DOHH2 (cell line): Measurements from ENCODE around the gene SPOP.

ENCODE experiments used
- H3F3A ChIP-seq: fragments of 200-600 bp; sonication (generic), shearing (Covaris generic); 2 replicates; pipeline ENCODE4 v1.6.0; 2016; ENCODE audit warnings: antibody characterized with exemption, mild to moderate bottlenecking; ENCODE audit not compliant: control insufficient read depth, insufficient read depth
- H3K27ac ChIP-seq: fragments of 200-600 bp; sonication (generic); 2 replicates; pipeline ENCODE4 v1.5.1; 2014; ENCODE audit warnings: low read depth, mild to moderate bottlenecking, low read length, moderate library complexity
- H3K27me3 ChIP-seq: fragments of 200-600 bp; sonication (generic); 2 replicates; pipeline ENCODE4 v1.6.1; 2014; ENCODE audit warnings: mild to moderate bottlenecking, low read length, mixed read lengths; ENCODE audit not compliant: control insufficient read depth
- H3K36me3 ChIP-seq: fragments of 200-600 bp; sonication (generic); 2 replicates; pipeline ENCODE4 v1.6.1; 2014; ENCODE audit warnings: mild to moderate bottlenecking, low read length, moderate library complexity, mixed read lengths; ENCODE audit not compliant: control insufficient read depth
- H3K4me1 ChIP-seq: fragments of 200-600 bp; sonication (generic); 2 replicates; pipeline ENCODE4 v1.6.1; 2014; ENCODE audit warnings: mild to moderate bottlenecking, low read length, mixed read lengths; ENCODE audit not compliant: control insufficient read depth
- H3K4me2 ChIP-seq: fragments of 200-600 bp; sonication (generic); 2 replicates; pipeline ENCODE4 v1.6.0; 2014; ENCODE audit warnings: mild to moderate bottlenecking, low read length, moderate library complexity
- H3K4me3 ChIP-seq: fragments of 200-600 bp; sonication (generic); 2 replicates; pipeline ENCODE4 v1.5.1; 2014; ENCODE audit warnings: mild to moderate bottlenecking, low read length, mixed read lengths
- H3K79me2 ChIP-seq: fragments of 200-600 bp; sonication (generic); 2 replicates; pipeline ENCODE4 v1.6.1; 2014; ENCODE audit warnings: mild to moderate bottlenecking, low read length, mixed read lengths; ENCODE audit not compliant: control insufficient read depth
- H3K9me2 ChIP-seq: fragments of 200-600 bp; sonication (generic); replicated peaks from 2 replicates; pipeline ENCODE4 v1.6.1; 2014; ENCODE audit warnings: mild to moderate bottlenecking, low read length, mixed read lengths; ENCODE audit not compliant: control insufficient read depth
- H3K9me3 ChIP-seq: fragments of 200-600 bp; sonication (generic); 2 replicates; pipeline ENCODE4 v1.6.1; 2014; ENCODE audit warnings: antibody characterized with exemption, low read length, mixed read lengths; ENCODE audit not compliant: control insufficient read depth, insufficient read depth
- H4K20me1 ChIP-seq: fragments of 200-600 bp; sonication (generic); 2 replicates; pipeline ENCODE4 v1.6.0; 2014; ENCODE audit warnings: low read depth, mild to moderate bottlenecking, antibody characterized with exemption, low read length, moderate library complexity; ENCODE audit not compliant: control insufficient read depth, insufficient read depth
- CTCF ChIP-seq: fragments of 200-600 bp; sonication (generic); IDR thresholded peaks from one replicate; pipeline ENCODE4 v1.5.1; 2014; ENCODE audit warnings: antibody characterized with exemption, mild to moderate bottlenecking, low read depth, low read length; ENCODE audit not compliant: poor library complexity, severe bottlenecking
- EZH2phosphoT487 ChIP-seq: fragments of 200-600 bp; sonication (generic); IDR thresholded peaks from 2 replicates; pipeline ENCODE4 v1.6.1; 2017; ENCODE audit warnings: borderline replicate concordance, mild to moderate bottlenecking, antibody characterized with exemption, low read length, moderate library complexity, mixed read lengths

The SPOP gene

GRCh38 chr17:49597436-49597835 lies 80.5 kb downstream of the SPOP start:
- Histone ChIP-seq H3F3A (no peaks in the 10 kb centered on the region), H3K36me3 (peaks cover 31% of the 10 kb centered on the region), H3K4me2 (no peak overlapping the region), H3K27ac (no peak overlapping the region), H3K4me1 (no peaks in the 10 kb centered on the region), H3K9me3 (no peaks in the 10 kb centered on the region), H4K20me1 (no peaks in the 10 kb centered on the region), H3K79me2 (no peaks in the 10 kb centered on the region), H3K9me2 (no peaks in the 10 kb centered on the region), H3K27me3 (no peaks in the 10 kb centered on the region), H3K4me3 (no peak overlapping the region)
- TF ChIP-seq EZH2phosphoT487 (no peak), CTCF (no peak)

- no peak for TF ChIP-seq EZH2phosphoT487
- no peak for TF ChIP-seq CTCF
- H3K36me3 ChIP-seq: peaks cover 25% of the 10 kb centered on the region
- H3K9me3 ChIP-seq: no peaks in the 10 kb centered on the region
- no peaks in the 10 kb centered on the region for H4K20me1 ChIP-seq
- H3K4me1 ChIP-seq: no peaks in the 10 kb centered on the region
- no peak overlapping the region for H3K4me3 ChIP-seq
- H3K79me2 ChIP-seq: no peaks in the 10 kb centered on the region
- H3F3A ChIP-seq: no peaks in the 10 kb centered on the region
- no peaks in the 10 kb centered on the region for H3K27me3 ChIP-seq
- no peak overlapping the region for H3K4me2 ChIP-seq
- no peaks in the 10 kb centered on the region for H3K9me2 ChIP-seq
- H3K27ac ChIP-seq: no peak overlapping the region
Measured at GRCh38 chr17:49596613-49597244, 81.2 kb downstream of the SPOP start.

GRCh38 chr17:49595980-49596379 lies 81.9 kb downstream of the SPOP start:
- no peak overlapping the region for H3K27ac ChIP-seq
- no peaks in the 10 kb centered on the region for H3K9me2 ChIP-seq
- H3F3A ChIP-seq: no peaks in the 10 kb centered on the region
- TF ChIP-seq CTCF: no peak
- TF ChIP-seq EZH2phosphoT487: no peak
- H3K27me3 ChIP-seq: no peaks in the 10 kb centered on the region
- no peaks in the 10 kb centered on the region for H4K20me1 ChIP-seq
- H3K4me3 ChIP-seq: no peak overlapping the region
- H3K79me2 ChIP-seq: no peaks in the 10 kb centered on the region
- H3K4me2 ChIP-seq: no peak overlapping the region
- peaks cover 20% of the 10 kb centered on the region for H3K36me3 ChIP-seq
- no peaks in the 10 kb centered on the region for H3K9me3 ChIP-seq
- H3K4me1 ChIP-seq: no peaks in the 10 kb centered on the region

- no peaks in the 10 kb centered on the region for H3F3A ChIP-seq
- no peaks in the 10 kb centered on the region for H4K20me1 ChIP-seq
- H3K27me3 ChIP-seq: no peaks in the 10 kb centered on the region
- H3K4me1 ChIP-seq: no peaks in the 10 kb centered on the region
- H3K9me3 ChIP-seq: no peaks in the 10 kb centered on the region
- H3K9me2 ChIP-seq: no peaks in the 10 kb centered on the region
- H3K79me2 ChIP-seq: no peaks in the 10 kb centered on the region
- no peak for TF ChIP-seq CTCF
- no peak for TF ChIP-seq EZH2phosphoT487
- H3K4me3 ChIP-seq: no peak overlapping the region
- H3K36me3 ChIP-seq: peaks cover 15% of the 10 kb centered on the region
- H3K4me2 ChIP-seq: no peak overlapping the region
- no peak overlapping the region for H3K27ac ChIP-seq
Measured at GRCh38 chr17:49595328-49595727, 82.6 kb downstream of the SPOP start.
